Endodermal cell (in vitro differentiated cells): ENCODE measurements around the gene ZRANB2. TPM values are rescaled to one million over a fixed set of nuclear protein-coding genes. Genes with fewer than 3 reads are reported as not detected.

Experiments used
- DNase-seq: peaks from one replicate; pipeline ENCODE4 v3.0.0-alpha.2; 2017
- H3K27ac ChIP-seq: 2 replicates; pipeline ENCODE4 v1.5.1; 2013; ENCODE audit warnings: mild to moderate bottlenecking, low read depth, low read length, moderate library complexity
- H3K27me3 ChIP-seq: 2 replicates; pipeline ENCODE4 v1.6.1; 2013; ENCODE audit warnings: mild to moderate bottlenecking, low read length, moderate library complexity; ENCODE audit not compliant: insufficient read depth, control insufficient read depth, poor library complexity, severe bottlenecking
- H3K36me3 ChIP-seq: 2 replicates; pipeline ENCODE4 v1.7.0; 2013; ENCODE audit warnings: mild to moderate bottlenecking, low read length, moderate library complexity; ENCODE audit not compliant: control insufficient read depth, insufficient read depth
- H3K4me1 ChIP-seq: one replicate; pipeline ENCODE4 v1.7.0; 2013; ENCODE audit warnings: low read length; ENCODE audit not compliant: control insufficient read depth, insufficient read depth
- H3K4me3 ChIP-seq: 2 replicates; pipeline ENCODE4 v1.5.1; 2013; ENCODE audit warnings: mild to moderate bottlenecking, low read length, moderate library complexity
- H3K9ac ChIP-seq: 2 replicates; pipeline ENCODE4 v1.6.1; 2013; ENCODE audit warnings: mild to moderate bottlenecking, low read length, moderate library complexity; ENCODE audit not compliant: poor library complexity, severe bottlenecking; ENCODE audit errors: extremely low read depth
- H3K9me3 ChIP-seq: 2 replicates; pipeline ENCODE4 v1.6.1; 2013; ENCODE audit warnings: mild to moderate bottlenecking, low read length, moderate library complexity; ENCODE audit not compliant: control insufficient read depth
- H3K27ac Mint-ChIP-seq: 2 replicates; pipeline ENCODE4 v1.8.0; 2020; ENCODE audit warnings: mixed read lengths
- H3K27me3 Mint-ChIP-seq: 2 replicates; pipeline ENCODE4 v1.8.0; 2021; ENCODE audit warnings: mild to moderate bottlenecking, mixed read lengths; ENCODE audit not compliant: insufficient read depth
- H3K36me3 Mint-ChIP-seq: 2 replicates; pipeline ENCODE4 v1.8.0; 2020; ENCODE audit warnings: low read depth, mixed read lengths
- H3K4me1 Mint-ChIP-seq: 2 replicates; pipeline ENCODE4 v1.8.0; 2020; ENCODE audit warnings: mixed read lengths
- H3K4me3 Mint-ChIP-seq: 2 replicates; pipeline ENCODE4 v1.8.0; 2020; ENCODE audit warnings: mild to moderate bottlenecking, moderate library complexity, mixed read lengths
- H3K9me3 Mint-ChIP-seq: 2 replicates; pipeline ENCODE4 v1.8.0; 2020; ENCODE audit warnings: mild to moderate bottlenecking, mixed read lengths
- WGBS, 2 experiments: methylation state at CpG; one replicate each; pipeline versions ENCODE4 v1.1.5 to v1.1.7; 2013; ENCODE audit warnings: missing lambda C conversion rate in 2 of 2, mixed read lengths in 1 of 2; ENCODE audit not compliant: insufficient coverage in 1 of 2, insufficient read length in 1 of 2; 5-methylcytosine and 5-hydroxymethylcytosine counted together
- long read RNA-seq, 4 experiments: library from polyadenylated mRNA in 2 of 4; library from RNA in 1 of 4; library from capped mRNA in 1 of 4; stranded (forward) in 3 of 4; unstranded in 1 of 4; transcript quantifications; one replicate each; pipeline ENCODE4 v2.0.0, GENCODE V29; 2020 to 2021; ENCODE audit warnings: inconsistent platforms in 1 of 4
- polyA plus RNA-seq, 2 experiments: library from polyadenylated mRNA; stranded (reverse); fragments of 50-300 nt; gene quantifications; one replicate each; pipeline ENCODE4 v1.2.3, GENCODE V29; 2013
- total RNA-seq, 2 donors: library from RNA; stranded (reverse); fragmentation: NEBNext Ultra II Directional in 1 of 2; extraction: Animal tissue kit (Norgen Biotek cat#: 25700) in 1 of 2; gene quantifications; 2 replicates in 1 of 2; 3 replicates in 1 of 2; pipeline ENCODE4 v1.2.1, GENCODE V29; 2021
- TF ChIP-seq, protein P1 (sequence below): fragments of 200-600 bp; sonication (generic); conservative IDR thresholded peaks from 2 replicates; pipeline ENCODE4 v1.5.0; 2021; ENCODE audit warnings: antibody characterized with exemption, mild to moderate bottlenecking

The ZRANB2 gene, protein sequence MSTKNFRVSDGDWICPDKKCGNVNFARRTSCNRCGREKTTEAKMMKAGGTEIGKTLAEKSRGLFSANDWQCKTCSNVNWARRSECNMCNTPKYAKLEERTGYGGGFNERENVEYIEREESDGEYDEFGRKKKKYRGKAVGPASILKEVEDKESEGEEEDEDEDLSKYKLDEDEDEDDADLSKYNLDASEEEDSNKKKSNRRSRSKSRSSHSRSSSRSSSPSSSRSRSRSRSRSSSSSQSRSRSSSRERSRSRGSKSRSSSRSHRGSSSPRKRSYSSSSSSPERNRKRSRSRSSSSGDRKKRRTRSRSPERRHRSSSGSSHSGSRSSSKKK
- 10 to 100 TPM; 82.4 to 94.0 TPM for total RNA-seq
- 105 TPM for polyA plus RNA-seq (2013, experiment 1 of 2)
- polyA plus RNA-seq (2013, experiment 2 of 2): 97.3 TPM
- long read RNA-seq, experiment 1, transcript ZRANB2-202 (10 exons, 3,078 nt): major isoform, 7 of 26 reads
- long read RNA-seq, experiment 1, partial matches to known transcripts: 5 of 26 reads
- long read RNA-seq, experiment 1, other reads (novel, unspliced or antisense): 10 of 26 reads
- long read RNA-seq, experiment 2, transcript ZRANB2-201 (11 exons, 2,821 nt): major isoform, 68 of 145 reads
- long read RNA-seq, experiment 2, transcript ZRANB2-202 (10 exons, 3,078 nt): minor isoform, 29 of 145 reads
- long read RNA-seq, experiment 2, partial matches to known transcripts: 14 of 145 reads
- long read RNA-seq, experiment 2, other reads (novel, unspliced or antisense): 31 of 145 reads
- long read RNA-seq, experiment 3, transcript ZRANB2-202 (10 exons, 3,078 nt): major isoform, 115 of 371 reads
- long read RNA-seq, experiment 3, transcript ZRANB2-201 (11 exons, 2,821 nt): minor isoform, 111 of 371 reads
- long read RNA-seq, experiment 3, partial matches to known transcripts: 90 of 371 reads
- long read RNA-seq, experiment 3, other reads (novel, unspliced or antisense): 54 of 371 reads
- long read RNA-seq, experiment 4, transcript ZRANB2-201 (11 exons, 2,821 nt): major isoform, 48 of 124 reads
- long read RNA-seq, experiment 4, transcript ZRANB2-202 (10 exons, 3,078 nt): minor isoform, 29 of 124 reads
- long read RNA-seq, experiment 4, partial matches to known transcripts: 35 of 124 reads
- long read RNA-seq, experiment 4, other reads (novel, unspliced or antisense): 12 of 124 reads

DNA sequence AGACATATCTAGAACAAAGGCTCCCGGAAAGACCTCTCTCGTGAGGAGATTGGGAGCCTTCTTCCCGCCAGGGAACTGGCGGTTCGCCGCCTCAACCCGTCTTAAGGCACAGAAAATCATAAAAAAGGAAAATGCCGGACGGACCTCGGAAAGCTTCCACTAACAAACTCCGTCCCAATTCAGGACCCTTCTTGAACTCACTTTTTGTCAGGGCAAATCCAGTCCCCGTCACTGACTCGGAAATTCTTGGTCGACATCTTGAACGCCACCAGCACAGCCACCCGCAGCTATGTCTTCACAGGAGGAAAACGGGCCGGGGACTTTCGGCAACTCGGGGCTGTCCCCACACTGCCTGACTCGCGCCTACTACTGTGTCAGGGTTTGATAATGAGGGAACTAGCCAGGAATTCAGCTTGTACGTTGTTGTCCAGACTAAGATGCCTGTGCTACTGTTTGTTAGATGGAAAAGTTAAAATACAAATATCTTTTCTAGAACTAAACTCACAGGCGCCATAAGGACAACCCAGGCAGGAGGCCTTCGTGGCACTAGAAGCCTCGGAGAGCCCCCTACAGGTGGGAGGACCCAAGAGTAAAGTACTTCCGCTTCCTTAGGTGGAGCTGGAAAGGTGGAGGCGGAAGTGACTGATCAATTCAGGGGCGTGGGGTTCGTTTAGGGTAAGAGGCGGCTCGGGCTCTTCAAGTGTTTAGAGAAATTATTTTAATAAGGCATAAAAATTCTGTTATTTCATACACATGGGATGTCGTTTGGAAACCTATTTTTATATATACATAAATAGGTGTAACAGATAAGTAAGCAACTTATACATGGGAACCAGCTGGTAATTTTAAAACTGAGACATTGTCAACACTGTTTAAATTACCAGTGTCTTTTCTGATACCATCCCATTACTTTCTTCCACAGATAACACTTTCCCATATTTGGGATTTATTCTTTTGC, at the start of gene ZRANB2:
TSS of gene ZRANB2 (minus strand) at position 297 of the 958 bp plus-strand sequence. CDS start at position 257, 40 bp downstream.
- Mint-ChIP-seq H3K9me3 (peaks cover 6% of the 10 kb centered on the region), H3K27me3 (peaks cover 31% of the 10 kb centered on the region), H3K36me3 (peaks cover 20% of the 10 kb centered on the region), H3K4me1 (peaks cover 8% of the 10 kb centered on the region), H3K27ac (peak within 1 kb of the TSS; percentile 100), H3K4me3 (peak within 1 kb of the TSS; percentile 96)
- peak; percentile 95 for DNase-seq
- WGBS, 2 experiments: 1% methylated on average over 22 to 32 of the region's 33 CpGs
- H3K9ac ChIP-seq: peak within 1 kb of the TSS; percentile 96
- peaks cover 5% of the 10 kb centered on the region for H3K9me3 ChIP-seq
- peak within 1 kb of the TSS; percentile 96 for H3K27ac ChIP-seq
- H3K4me3 ChIP-seq: peak within 1 kb of the TSS; percentile 96
- TF ChIP-seq, protein P1, sequence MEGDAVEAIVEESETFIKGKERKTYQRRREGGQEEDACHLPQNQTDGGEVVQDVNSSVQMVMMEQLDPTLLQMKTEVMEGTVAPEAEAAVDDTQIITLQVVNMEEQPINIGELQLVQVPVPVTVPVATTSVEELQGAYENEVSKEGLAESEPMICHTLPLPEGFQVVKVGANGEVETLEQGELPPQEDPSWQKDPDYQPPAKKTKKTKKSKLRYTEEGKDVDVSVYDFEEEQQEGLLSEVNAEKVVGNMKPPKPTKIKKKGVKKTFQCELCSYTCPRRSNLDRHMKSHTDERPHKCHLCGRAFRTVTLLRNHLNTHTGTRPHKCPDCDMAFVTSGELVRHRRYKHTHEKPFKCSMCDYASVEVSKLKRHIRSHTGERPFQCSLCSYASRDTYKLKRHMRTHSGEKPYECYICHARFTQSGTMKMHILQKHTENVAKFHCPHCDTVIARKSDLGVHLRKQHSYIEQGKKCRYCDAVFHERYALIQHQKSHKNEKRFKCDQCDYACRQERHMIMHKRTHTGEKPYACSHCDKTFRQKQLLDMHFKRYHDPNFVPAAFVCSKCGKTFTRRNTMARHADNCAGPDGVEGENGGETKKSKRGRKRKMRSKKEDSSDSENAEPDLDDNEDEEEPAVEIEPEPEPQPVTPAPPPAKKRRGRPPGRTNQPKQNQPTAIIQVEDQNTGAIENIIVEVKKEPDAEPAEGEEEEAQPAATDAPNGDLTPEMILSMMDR: peak; percentile 76
- peaks cover 25% of the 10 kb centered on the region for H3K27me3 ChIP-seq
- peaks cover 24% of the 10 kb centered on the region for H3K36me3 ChIP-seq
- H3K4me1 ChIP-seq: peaks cover 4% of the 10 kb centered on the region

DNA sequence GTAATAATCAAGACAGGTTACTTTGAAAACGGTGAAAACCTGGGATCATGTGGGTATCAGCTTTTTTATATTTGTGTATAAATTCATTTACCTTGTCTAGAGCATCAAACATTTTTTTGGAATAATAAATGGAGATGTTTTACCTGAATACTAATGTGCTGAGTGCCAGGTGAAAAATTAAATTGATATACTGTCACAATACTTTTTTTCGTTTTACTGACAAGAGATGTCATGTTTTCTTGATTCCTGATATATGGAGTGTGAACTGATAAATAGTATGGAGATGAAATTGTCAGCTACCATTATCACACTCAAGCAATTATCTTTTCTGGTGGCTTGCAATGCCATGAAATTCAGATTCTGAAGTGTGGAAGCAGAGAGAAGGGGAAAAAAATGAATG, 47.2 kb upstream of the ZRANB2 start:
- Mint-ChIP-seq H3K36me3 (peaks cover 3% of the 10 kb centered on the region), H3K4me3 (no peak overlapping the region), H3K27me3 (no peaks in the 10 kb centered on the region), H3K9me3 (peaks cover 47% of the 10 kb centered on the region), H3K27ac (no peak overlapping the region), H3K4me1 (no peaks in the 10 kb centered on the region)
- DNase-seq: no peak
- no peaks in the 10 kb centered on the region for H3K4me1 ChIP-seq
- WGBS, 2 experiments: 79% methylated on average over 2 of the region's 2 CpGs; no CpG with 5 or more reads in 1 of the 2 experiments
- no peak overlapping the region for H3K27ac ChIP-seq
- TF ChIP-seq, protein P1: no peak
- peaks cover 11% of the 10 kb centered on the region for H3K9me3 ChIP-seq
- H3K4me3 ChIP-seq: no peak overlapping the region
- H3K36me3 ChIP-seq: no peaks in the 10 kb centered on the region
- H3K9ac ChIP-seq: no peak overlapping the region
- H3K27me3 ChIP-seq: no peaks in the 10 kb centered on the region
